CD4-positive, alpha-beta T cell treated with Interleukin-17A for 1 hour (primary cell): ENCODE data around the gene TBC1D22A.

ENCODE experiments used
- DNase-seq: peaks from one replicate; pipeline ENCODE4 v3.0.0-alpha.2; 2020

Gene TBC1D22A

DNA sequence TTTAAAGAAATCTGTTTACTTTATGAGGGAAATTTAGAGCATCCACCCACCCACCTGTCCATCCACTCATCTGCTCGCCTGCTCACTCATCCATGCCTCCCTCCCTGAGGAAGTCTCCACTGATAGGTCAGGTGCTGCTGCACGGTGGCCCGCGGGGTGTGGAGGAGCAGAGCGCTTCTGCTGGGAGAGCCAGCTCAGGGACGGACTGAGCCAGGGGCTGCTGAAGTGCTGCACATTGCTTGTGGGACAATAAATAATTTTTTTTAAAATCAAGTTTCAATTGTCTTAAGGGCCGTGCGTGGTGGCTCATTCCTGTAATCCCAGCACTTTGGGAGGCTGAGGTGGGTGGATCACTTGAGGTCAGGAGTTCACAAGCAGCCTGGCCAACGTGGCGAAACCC, 148.9 kb downstream of the TBC1D22A start:
- no peak for DNase-seq

DNA sequence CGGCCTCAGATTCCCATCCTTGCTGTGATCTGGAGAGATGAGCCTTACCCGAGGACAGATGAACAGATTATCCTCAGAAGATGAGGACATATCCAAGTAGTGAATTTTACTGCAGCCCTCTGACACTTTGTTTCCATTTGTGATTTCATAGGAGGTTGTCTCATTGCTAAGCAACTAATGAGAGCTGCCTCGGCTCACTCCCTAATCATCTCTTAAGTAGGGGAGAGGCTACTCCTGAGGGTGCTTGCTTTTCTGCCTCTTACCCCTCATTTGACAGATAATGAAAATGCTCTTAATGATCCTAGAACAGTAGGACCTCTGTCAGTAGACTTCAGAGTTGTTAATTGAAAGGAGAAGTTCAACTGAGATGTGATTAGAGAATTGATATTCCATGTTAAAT, 150.9 kb downstream of the TBC1D22A start:
- no peak for DNase-seq

DNA sequence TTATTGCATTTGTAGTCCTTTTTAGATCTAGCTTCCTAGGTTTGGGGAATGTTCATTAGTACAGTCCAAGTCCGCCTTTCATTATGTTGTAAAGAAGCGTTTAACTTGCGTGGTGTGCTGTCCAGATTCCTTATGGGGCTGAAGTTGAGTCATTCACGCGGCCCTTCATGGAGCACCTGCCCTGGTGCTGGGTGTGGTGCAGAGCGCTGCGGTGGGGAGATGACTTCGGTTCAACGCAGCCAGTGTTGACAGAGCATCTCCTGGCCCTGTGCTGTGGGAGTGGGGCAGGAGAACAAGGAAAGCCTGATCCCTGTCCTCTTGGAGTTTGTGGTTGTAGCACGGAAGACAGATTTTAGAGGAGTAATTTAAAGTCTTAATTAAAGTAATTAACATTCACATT, 152.0 kb downstream of the TBC1D22A start:
- DNase-seq = no peak

DNA sequence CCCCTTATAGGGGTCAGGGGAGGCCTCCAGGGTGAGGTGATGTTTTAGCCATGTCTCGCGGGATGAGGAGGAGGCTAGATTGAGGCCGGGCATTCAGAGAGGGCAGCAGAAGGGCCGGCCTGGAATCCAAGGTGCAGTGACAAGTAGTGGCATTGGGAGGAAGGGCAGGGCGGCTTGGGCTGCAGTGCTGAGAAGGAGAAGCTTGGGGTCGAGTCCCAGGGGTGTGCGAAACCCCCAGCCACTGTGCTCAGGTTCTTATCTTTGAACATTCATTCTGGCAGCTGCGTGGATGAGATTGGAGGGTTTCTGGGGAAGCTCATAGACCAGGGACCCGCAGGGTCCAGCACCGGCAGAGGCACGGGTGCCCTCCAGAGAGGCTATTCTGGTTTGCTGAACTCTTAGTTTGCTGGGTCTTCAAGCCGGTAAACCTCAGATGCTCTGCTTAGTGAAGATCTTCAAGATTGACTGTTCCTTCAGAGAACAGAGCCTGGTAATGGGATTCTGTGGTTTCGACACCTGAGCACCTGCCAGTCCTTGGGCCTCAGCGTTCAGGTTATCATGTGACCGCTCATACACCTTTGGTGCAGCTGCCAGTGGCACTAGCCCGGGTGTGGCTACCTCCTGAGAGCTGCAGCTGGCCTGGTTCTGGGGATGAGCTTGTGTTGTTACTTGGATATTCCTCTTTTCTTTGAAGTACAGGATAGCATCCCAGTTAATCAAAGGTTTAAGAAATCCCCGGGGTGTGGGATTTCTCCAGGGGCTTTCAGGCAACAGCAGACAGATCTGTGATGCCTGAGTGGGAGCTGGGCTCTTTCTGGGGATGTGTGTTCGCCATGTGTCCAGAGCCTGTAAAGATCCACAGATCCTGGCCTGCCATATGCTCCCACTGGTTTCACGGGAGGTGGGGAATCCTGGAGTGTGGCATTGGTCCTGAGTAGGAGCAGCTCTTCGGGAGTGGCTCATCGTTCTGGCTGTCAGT, 152.8 kb downstream of the TBC1D22A start:
- no peak for DNase-seq

DNA sequence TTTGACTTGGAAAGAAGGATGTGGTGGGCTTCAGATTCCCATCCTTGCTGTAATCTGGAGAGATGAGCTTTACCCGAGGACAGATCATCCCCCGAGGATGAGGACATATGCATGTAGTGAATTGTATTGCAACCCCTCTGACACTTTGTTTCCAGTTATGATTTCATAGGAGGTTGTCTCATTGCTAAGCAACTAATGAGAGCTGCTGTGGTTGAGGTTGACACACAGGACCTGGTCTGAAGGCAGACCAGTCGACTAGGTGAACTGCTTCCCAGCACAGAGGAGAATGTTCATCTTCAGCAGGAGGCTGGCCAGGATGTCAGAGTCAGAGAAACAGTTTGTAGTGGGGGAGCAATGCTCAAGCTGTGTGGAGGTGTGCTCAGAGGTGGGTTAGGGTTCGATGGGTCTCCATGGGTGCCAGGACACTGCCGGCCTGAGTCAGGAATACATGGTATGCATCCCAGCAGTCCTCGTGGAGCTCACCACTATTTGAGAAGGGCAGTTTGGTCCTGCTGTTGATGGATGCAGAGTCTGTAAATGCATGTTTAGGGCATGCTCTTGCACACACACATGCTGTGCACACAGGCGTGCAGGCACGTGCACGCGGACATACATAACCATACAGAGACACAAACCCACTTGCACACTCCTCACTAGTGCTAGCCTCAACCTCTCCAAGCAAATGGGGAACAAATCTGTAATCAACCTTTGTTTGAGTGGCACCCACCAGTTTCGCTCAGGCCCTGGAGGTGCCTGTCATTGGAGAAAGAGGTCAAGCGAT, 153.7 kb downstream of the TBC1D22A start:
- no peak for DNase-seq

DNA sequence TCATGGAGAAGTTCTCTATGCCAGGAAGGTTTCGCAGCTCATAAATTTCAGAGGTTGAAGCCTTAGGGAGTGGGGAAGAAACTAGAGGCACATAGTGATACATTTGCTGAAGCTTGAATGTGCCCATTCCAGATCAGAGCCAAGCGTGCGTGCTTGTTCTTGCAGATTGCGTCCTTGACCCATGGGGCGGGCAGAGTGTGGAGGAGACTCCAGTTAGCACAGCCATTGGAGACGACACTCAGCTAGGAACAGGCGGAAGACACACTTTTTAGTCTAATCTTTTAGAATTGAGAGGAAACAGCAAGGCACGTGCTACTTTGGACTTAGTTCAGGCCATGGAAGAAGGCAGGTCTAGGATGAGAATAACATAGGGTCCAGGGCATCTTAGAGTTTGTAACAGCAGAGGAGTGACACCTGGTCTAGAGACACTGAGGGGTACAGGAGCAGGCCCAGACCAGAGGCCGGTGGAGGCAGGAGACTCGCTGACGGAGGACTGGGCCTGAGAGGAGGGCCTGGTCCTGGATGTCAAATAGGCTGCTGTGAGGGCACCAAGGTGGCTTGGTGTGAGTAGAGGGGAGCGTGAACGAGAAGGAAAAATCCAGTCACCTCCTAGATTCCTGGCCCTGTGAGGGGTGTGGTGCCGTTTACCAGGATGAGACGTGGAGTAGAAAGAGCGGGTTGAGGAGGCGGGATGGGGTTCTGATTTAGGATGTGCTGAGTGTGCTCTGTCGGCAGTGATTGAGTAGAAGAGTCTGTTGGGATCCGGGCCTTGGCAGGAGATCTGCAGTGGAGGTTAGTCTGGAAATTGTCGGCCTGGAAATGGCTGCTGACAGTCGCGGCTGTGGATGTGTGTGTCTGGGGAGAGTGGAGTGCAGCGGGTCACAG, 154.7 kb downstream of the TBC1D22A start:
- no peak for DNase-seq

DNA sequence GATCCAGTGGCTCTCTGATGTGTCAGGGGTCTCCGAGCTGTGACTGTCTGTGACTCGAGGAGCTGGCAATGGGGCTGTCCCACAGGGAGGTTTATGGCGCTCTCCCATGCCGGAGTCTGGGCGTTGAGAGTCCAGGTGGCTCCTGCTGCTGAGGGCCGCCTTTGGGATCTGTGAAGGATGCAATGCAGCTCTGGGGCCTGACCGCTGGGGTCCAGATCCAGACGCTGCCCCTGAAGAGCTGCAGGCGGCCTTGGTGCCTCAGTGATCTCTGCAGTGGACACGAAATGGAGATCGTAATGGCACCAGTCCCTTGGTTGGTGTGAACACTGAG, 155.3 kb downstream of the TBC1D22A start:
- no peak for DNase-seq

DNA sequence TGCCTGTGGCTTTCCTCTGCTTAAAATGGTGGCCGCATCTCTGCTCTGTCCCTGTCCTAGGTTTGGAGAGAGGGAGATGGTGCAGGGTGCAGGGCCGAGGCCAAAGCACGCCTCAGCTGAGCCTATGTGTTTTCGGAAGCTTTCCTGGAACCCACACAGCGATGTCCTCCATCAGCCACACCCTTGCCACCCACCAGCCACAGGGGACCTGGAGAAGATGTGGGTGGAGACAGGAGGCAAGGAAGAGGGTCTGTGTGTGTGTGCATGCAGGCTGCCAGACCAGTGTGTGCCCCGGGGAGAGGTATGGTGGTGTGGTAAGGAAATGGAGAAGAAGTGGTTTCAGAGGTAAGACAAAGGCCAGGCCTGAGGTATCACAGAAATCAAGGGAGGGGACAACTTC, 155.7 kb downstream of the TBC1D22A start:
- no peak for DNase-seq

DNA sequence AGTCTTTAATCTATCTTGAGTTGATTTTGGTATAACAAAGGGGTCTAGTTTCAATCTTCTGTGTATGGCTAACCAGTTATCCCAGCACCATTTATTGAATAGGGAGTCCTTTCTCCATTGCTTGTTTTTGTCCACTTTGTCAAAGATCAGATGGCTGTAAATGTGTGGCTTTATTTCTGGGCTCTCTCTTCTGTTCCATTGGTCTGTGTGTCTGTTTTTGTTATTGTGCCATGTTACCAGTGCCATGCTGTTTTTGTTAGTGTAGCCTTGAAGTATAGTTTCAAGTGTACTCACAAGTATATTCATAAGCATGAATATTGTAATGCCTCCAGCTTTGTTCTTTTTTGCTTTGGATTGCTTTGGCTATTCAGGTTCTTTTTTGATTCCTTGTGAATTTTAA, 159.6 kb downstream of the TBC1D22A start:
- DNase-seq = no peak

DNA sequence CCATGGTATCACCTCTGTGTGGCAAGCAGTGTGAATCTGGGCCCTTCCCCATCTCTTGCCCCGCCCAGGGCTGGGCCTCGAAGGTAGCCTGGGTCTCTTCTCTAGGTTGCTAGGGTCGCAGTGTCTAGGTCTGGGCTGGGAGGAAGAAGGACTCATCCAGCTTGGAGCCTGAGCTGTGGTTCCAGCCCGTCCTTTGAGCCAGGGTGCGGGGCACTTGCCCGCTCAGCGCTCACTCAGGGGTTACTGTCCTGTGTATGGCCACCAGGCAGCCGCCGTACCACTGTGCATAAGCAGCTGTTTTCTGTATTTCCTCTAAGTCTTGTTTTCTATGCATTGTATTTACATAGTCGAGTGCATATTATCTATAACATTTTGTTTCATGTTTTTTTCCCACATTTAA, 160.9 kb downstream of the TBC1D22A start:
- DNase-seq = no peak

DNA sequence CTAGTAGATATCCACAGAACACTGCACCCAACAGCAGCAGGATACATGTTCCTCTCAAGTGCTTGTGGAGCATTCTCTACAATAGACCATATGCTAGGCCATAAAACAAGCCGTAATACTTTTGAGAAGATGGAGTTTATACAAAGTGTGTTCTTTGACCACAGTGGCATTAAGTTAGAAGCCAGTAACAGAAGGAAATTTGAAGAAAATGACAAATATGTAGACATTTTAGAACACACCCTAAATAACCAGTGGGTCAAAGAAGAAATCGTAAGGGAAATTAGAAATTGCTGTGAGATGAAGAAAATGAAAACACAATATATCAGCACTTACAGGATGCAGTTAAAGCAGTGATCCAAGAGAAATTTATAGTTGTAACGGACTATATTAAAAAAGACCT, 163.4 kb downstream of the TBC1D22A start:
- DNase-seq = no peak

DNA sequence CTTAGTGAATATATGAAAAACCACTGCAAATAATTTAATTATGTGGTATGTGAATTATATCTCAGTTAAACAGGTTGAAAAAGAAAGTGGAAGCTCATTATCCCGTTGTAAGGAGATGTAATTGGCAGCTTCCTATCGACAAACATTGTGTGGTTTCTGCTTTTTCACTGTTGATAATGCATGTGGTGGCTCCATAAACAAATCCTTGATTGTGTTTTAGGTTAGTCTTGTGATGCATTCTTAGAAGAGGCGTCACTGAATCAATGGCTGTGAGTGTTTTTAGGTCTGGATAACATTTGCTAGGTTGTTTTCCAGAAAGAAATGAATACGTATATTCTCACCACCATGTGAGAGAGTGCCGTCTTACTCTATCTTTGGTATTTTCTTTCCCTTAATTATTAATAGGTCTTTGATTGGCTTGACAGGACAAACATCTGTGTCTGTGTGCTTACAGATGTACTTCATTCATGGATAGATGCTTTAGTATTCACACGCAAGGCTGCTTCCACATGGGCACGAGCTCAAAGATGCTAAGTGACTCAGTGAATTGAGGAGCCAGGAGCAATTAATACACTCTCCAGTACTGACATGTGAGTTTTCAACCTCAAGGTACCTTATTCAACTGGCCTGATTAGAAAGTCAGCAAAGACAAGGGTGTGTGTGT, 166.7 kb downstream of the TBC1D22A start:
- DNase-seq = no peak

DNA sequence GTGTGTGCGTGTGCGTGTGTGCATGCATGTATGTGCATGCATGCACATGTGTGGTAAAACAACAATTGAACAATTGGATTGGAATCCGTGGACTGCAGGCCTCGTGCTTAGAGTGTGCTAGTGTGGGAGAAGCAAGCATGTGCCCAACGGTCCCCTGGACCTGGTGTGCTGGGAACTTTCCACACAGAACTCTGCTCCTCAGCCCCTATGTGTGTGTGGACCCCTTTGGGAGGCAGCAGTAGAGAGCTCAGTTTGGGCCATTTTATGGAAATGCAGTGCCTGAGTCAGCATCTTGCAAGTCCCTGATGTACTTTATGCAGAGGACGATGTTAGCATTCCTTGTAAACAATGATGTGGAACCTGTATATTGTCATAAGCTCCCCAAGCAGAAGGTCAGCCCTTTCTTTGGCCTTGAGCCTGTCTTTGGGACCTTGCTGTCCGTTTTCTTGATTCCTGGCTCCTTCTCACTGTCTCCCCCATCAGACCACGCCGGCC, 167.3 kb downstream of the TBC1D22A start:
- no peak for DNase-seq

DNA sequence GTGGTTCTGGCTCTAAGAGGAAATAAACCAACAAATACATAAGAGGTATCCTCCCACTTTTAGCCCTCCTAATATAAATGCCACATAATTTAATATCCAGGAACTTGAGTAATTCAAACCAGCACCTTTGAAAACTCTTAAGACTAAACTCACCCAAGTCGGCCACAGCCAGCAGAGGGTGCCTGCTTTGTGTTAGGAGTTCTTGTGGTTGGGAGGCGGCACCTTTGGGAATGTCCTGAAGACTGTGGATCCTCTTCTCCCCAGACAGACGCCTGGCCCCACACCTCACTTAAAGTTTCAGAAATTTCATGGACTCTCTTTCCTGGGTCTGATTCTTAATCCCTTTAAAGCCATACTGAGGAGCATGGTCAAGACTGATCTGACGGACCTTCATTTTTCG, 169.0 kb downstream of the TBC1D22A start:
- DNase-seq = no peak

DNA sequence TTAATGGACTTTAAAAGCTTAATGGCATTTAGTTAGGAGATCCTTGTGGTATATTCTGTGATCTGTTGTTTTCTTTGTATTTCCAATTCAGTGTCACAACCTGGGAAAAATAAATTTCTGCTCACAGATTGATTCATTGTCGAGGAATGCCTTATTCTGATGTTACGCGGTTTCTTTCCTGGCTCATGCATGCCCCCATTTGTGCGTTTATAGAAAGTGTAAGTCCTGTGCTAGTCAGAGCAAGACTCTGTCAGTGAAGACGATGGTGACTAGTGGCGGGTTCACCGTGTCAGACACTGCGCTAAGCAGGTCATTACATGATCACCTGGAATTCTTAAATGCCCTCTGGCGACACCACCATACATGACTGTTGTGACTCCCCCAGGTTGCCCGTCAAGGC, 169.4 kb downstream of the TBC1D22A start:
- DNase-seq = no peak

DNA sequence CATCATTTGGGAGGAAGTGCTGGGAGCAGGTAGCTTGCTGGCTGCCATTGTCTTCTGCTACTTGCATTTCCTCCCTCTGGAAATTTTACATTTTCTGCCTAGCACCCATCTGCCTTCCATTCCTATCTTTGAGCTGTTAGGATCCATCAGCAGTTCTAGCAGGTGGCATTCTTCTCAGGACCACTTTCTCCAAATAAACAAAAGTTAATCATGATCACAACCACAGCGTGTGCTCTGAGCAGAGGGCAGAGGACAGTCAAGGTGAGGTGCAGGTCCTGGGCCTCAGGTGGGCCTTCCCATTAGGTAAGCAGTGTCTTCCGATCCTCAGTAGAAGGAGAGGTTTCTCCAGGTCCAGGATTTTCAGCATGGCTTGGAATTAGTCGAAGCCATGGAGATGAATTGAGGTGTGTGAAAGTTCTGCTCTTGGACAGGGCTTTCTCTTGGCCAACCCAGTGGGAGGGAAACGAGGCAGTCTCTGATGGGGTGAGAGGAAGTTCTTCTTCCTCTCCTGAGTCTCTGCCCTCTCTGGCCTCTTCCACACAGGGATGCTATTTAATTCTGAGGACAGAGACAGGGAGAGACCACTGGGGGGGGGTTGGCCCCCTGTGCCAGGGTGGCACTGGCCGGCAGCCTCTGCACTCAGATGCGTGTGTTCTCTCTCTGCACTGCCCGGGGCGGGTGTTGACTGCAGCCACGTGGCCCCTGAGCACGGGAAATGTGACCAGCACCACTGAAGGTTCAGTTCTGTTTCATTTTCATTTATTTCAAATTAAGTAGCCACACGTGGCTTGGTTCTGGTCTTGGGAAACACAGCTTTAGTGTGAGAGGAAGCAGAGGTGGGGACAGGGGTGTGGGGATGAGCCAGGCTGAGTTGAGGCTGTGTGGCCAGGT, 170.8 kb downstream of the TBC1D22A start:
- DNase-seq = no peak

DNA sequence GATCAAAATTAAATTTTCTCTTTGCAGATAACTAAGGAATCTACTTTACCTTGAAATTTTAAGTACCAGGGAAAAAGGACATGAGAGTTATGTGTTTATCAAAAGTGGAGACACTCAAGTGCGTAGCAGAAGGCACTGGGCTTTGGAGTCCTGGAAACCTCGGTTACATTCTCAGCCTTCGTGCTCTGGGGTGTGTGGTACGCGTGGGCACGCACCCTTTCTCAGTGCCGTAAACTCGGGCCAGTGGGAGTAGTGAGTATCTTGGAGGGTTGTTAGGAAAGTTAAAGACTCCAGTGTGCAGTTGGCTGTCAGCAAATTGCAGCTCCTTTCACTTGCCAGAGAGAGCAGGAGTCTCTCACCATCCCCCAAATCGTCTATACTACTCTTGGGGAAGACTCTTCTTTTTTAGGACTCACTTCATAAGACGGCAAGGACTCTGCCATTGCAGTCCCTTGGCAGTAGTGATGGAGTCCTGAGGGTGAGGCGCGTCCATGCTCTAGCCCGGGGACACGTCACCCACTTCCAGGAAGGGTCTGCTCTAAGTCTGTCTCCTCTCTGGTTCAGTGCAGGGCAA, 171.8 kb downstream of the TBC1D22A start:
- no peak for DNase-seq

DNA sequence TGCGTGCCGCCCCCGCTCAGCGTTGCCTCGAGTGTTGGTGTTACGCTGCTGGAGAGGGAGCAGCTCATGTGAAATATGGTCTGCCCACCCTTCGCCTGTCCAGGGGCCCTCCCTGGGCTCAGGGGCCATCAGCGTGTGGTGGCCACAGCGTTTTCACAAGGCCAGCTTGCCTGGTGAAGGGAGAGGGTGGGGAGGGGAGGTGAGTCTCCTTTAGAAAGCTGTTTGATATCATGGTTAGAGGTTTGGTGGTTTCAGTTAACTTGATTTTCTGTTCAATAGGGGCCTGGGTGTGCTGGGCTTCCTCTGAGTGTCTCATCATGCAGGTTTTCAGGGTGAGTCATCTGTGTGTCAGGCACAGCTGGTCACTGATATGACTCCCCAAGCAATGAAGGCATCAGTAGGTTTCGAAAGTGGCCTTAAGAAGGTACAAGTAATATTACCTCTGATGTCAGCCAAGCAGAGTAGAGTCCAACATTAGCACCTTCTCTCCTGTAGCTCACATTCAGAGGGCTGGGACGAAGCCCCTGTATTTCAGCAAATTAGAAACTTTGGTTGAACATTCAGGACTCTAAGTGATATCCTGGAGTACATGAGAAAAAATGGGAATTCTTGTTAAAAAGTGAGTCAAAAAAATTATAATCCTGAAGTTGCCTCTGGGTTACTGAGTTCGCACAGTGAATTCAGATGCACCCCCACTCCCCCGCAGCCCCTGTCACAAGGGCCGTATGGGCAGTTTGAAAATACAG, 172.5 kb downstream of the TBC1D22A start:
- no peak for DNase-seq

DNA sequence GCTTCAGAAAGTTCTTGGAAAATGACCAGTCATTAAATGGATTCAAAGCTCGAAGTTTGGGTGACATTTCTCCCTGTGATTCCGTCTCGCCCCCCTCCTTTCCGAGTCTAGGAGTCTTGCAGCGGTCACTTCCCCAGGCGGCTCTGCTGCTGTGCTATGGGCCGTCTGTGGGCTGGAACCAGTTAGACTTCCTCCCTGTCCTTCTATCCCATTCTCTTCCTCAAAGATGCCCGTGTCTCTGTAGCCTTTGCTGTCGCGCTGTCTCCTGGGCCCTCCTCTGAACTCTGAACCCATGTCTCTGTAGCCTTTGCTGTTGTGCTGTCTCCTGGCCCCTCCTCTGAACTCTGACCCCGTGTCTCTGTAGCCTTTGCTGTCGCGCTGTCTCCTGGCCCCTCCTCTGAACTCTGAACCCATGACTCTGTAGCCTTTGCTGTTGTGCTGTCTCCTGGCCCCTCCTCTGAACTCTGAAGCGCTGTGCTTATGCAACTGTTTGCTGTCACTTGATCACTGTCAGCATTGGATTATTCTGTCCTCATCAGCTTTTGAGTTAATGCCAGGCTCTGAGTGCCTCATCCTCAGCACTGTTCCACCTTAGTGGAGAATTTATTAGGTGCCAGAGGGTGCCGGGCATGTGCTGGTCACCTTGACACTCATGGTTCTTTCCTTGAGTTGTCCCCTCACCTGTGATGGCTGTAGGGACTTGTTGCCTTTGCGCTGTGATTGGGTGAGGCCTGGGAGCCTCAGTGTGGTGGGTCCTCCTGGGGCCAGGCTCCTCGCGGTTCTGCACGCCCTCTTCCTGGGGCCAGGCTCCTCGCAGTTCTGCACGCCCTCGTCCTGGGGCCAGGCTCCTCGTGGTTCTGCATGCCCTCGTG, 173.3 kb downstream of the TBC1D22A start:
- no peak for DNase-seq
